Kidney epithelial cell (primary cell): ENCODE data around the gene TBX4. TPM values are rescaled to one million over a fixed set of nuclear protein-coding genes. Genes with fewer than 3 reads are reported as not detected.

ENCODE experiments used
- DNase-seq: peaks from one replicate; pipeline ENCODE4 v3.0.0-alpha.2; 2010; ENCODE audit warnings: low read depth
- H3K27me3 ChIP-seq: 2 replicates; pipeline ENCODE4 v1.6.0; 2011; ENCODE audit warnings: low read length; ENCODE audit not compliant: control insufficient read depth, insufficient read depth
- H3K36me3 ChIP-seq: 2 replicates; pipeline ENCODE4 v1.5.1; 2011; ENCODE audit warnings: low read length; ENCODE audit not compliant: control insufficient read depth, insufficient read depth
- H3K4me3 ChIP-seq: 2 replicates; pipeline ENCODE4 v1.5.1; 2011; ENCODE audit warnings: low read depth, mild to moderate bottlenecking, control low read depth, low read length
- CTCF ChIP-seq: IDR thresholded peaks from 2 replicates; pipeline ENCODE4 v1.5.1; 2011; ENCODE audit warnings: mild to moderate bottlenecking, moderate library complexity, low read length, control low read depth, inconsistent platforms; ENCODE audit not compliant: insufficient read depth, poor library complexity, severe bottlenecking
- total RNA-seq: library from RNA; depleted of rRNA; stranded (reverse); fragments of >200 nt; gene quantifications from 2 replicates; pipeline ENCODE4 v1.2.3, GENCODE V29; 2015

Gene TBX4
- total RNA-seq, 1 donor from 2014 or later = not detected

GRCh38 chr17:61469949-61470348 lies 17.7 kb downstream of the TBX4 start:
- Histone ChIP-seq H3K27me3 (peaks cover 15% of the 10 kb centered on the region), H3K4me3 (no peak overlapping the region), H3K36me3 (no peaks in the 10 kb centered on the region)
- DNase-seq = no peak
- no peak for TF ChIP-seq CTCF

GRCh38 chr17:61470530-61471136 lies 18.4 kb downstream of the TBX4 start:
- H3K27me3 ChIP-seq = peaks cover 12% of the 10 kb centered on the region
- TF ChIP-seq CTCF = no peak
- H3K4me3 ChIP-seq = no peak overlapping the region
- no peaks in the 10 kb centered on the region for H3K36me3 ChIP-seq
- DNase-seq = no peak

DNA sequence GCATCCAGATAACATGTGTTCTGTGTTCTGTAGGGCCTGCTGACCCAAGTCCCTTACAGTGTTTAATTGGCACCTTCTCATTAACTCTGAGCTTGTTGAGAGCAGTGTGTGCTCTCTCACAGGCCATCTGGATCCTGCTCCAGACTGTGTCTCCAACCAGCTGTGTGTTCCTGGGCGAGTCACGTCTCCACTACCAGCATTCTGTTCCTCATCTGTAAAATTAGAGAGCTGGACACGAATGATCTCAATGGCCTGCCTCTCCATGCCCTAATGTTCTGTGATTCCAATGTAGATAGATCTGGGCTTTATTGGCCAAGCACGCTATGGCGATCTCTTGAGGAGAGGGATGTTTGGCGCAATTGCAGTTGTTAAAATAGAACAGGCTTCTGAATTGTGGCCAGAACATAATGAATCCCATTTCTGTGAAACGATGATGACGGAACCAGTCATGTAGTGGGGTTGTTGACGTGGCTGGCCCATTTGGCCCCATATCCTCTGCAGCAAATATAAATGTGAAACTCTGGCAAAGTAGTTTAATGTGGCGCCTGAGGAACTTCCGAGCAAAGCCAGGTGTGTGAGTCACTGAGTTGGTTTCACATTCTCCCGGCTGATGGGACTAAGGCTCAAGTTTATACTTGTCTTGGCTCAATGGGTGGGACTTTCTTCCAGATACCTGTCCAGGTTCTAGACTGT lies 22.2 kb downstream of the TBX4 start:
- Histone ChIP-seq H3K4me3 (no peak overlapping the region), H3K27me3 (peaks cover 6% of the 10 kb centered on the region), H3K36me3 (no peaks in the 10 kb centered on the region)
- no peak for TF ChIP-seq CTCF
- no peak for DNase-seq

GRCh38 chr17:61474934-61475333 lies 22.7 kb downstream of the TBX4 start:
- no peak for DNase-seq
- no peaks in the 10 kb centered on the region for H3K36me3 ChIP-seq
- H3K4me3 ChIP-seq = no peak overlapping the region
- no peak for TF ChIP-seq CTCF
- H3K27me3 ChIP-seq = peaks cover 4% of the 10 kb centered on the region

DNA sequence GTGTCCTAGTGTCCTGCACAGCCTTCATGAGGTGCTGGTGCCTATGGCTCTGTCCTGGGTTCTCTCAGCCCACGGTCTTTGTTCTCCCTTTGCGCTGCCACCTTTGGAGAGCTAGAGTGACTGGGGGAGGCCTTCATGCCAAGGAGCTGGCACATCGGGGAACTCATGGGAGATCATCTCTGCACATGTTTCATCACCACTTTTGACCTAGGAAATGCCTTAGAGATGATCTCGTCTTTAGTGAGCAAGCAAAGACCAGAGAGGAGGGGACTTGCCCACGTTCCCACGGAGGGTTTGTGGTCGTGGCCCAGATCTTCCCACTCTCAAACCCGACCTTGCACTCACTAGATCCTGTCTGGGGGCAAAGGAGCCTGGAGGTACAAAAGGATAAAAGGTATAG lies 23.5 kb downstream of the TBX4 start:
- no peak for TF ChIP-seq CTCF
- no peak for DNase-seq
- Histone ChIP-seq H3K27me3 (peaks cover 4% of the 10 kb centered on the region), H3K4me3 (no peak overlapping the region), H3K36me3 (no peaks in the 10 kb centered on the region)
